Pericardium fibroblast (primary cell): ENCODE measurements around the gene TOB2. TPM values are rescaled to one million over a fixed set of nuclear protein-coding genes. Genes with fewer than 3 reads are reported as not detected.

Source experiments
- total RNA-seq: library from RNA; depleted of rRNA; stranded (reverse); fragments of >200 nt; gene quantifications from 2 replicates; pipeline ENCODE4 v1.2.3, GENCODE V29; 2015

Gene TOB2
- total RNA-seq = 35.2 and 38.9 TPM in 2 replicates

GRCh38 chr22:41446639-41447434, at the start of gene TOB2:
TSS of gene TOB2 (minus strand) at chr22:41446801. CDS start at chr22:41437345, 9,456 bp downstream.

GRCh38 chr22:41468381-41469217, 22.0 kb upstream of the TOB2 start, which contains the start of the genes ACO2 and PHF5A:
TSS of gene ACO2 (plus strand) at chr22:41469117. CDS start at chr22:41469147, 30 bp downstream.
TSS of gene PHF5A (minus strand) at chr22:41468692. CDS start at chr22:41468653, 39 bp downstream.

Other genes starting within 250 kb of the TOB2 start
- 13.4 and 14.9 TPM in 2 replicates for gene L3MBTL2, start 241.5 kb downstream of the TOB2 start, total RNA-seq
- gene CHADL, start 205.9 kb downstream of the TOB2 start, total RNA-seq = 0.17 and 0.35 TPM in 2 replicates
- 21.6 and 32.6 TPM in 2 replicates for gene RANGAP1, start 160.6 kb downstream of the TOB2 start, total RNA-seq
- gene ZC3H7B, start 145.3 kb downstream of the TOB2 start, total RNA-seq = 37.2 and 40.7 TPM in 2 replicates
- gene TEF, start 64.9 kb downstream of the TOB2 start, total RNA-seq = 2.7 and 4.0 TPM in 2 replicates
- gene PHF5A, start 21.9 kb upstream of the TOB2 start, total RNA-seq = 23.3 and 30.9 TPM in 2 replicates
- 53.9 and 54.9 TPM in 2 replicates for gene ACO2, start 22.3 kb upstream of the TOB2 start, total RNA-seq
- 16.7 and 17.9 TPM in 2 replicates for gene POLR3H, start 97.7 kb upstream of the TOB2 start, total RNA-seq
- 7.0 and 25.1 TPM in 2 replicates for gene CSDC2, start 114.2 kb upstream of the TOB2 start, total RNA-seq
- gene PMM1, start 143.0 kb upstream of the TOB2 start, total RNA-seq = 52.8 and 76.1 TPM in 2 replicates
- gene DESI1, start 174.2 kb upstream of the TOB2 start, total RNA-seq = 16.4 and 54.1 TPM in 2 replicates
- gene XRCC6, start 174.5 kb upstream of the TOB2 start, total RNA-seq = 170 and 199 TPM in 2 replicates
- 131 and 138 TPM in 2 replicates for gene SNU13, start 242.1 kb upstream of the TOB2 start, total RNA-seq